HG03558 (cell line): ENCODE data around the gene HDHD5.
"Not testable (repeated sequence)": the region's sequence is repeated elsewhere in the genome, so short reads cannot be mapped to it uniquely, and the experiment has no call there.

ENCODE experiments used
- ATAC-seq: cut with Tn5 transposase; IDR thresholded peaks from one replicate; pipeline ENCODE4 v1.9.1; 2021; ENCODE audit warnings: moderate number of reproducible peaks; ENCODE audit not compliant: unreplicated experiment; ENCODE audit errors: extremely low read depth

Gene HDHD5

DNA sequence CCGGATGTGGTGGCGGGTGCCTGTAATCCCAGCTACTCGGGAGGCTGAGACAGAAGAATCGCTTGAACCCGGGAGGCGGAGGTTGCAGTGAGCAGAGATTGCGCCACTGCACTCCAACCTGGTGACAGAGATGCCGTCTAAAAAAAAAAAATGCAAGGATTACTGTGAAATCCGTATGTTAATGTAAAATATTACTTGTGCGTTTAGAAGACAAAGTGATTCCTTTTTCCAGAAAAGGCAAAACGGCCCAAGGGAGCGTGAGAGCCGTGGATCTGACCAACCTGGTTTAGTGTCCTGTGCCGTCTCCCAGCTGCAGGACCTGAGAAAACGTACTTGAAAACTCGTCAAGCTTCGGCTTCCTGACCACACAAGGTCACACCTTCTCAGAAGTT is 905 bp downstream of the HDHD5 start:
- ATAC-seq: no peak

DNA sequence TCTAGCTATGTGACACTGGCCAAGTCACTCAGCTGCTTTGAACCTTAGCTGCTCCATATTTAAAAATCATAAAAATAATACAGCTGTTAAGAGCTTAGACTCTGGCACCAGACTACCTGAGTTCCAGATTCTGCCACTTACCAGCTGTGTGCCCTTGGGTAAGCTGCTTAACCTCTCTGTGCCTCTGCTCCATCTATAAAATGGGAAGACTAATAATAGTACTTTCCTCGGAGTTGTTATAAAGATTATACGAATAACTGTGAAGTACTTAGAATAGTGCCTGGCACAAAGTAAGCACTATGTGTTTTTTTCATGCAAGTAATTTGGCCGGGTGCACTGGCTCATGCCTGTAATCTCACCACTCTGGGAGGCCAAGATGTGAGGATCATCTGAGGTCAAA is 1.4 kb downstream of the HDHD5 start:
- ATAC-seq: no peak

- no peak for ATAC-seq
These were observed 3.1 kb downstream of the HDHD5 start for GRCh38 chr22:17155941-17156340.

DNA sequence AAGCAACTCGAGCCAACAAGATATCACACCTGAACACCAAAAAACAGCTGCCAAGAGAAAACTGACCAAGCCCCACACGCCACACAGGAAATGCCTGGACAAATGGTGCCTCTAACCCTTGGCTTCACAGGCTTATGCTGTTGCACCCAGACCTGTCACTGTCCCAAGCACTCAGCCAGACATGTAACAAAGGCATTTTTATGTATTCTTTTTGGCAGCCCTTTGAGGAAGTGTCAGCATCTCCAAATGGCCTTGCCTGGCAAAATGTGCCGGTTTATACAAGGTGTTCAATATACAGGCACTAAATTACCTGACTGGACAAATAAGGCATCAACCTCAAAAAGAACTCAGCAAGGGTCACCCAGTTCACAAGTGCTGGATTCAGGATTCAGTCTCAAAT is 6.1 kb downstream of the HDHD5 start:
- no peak for ATAC-seq

DNA sequence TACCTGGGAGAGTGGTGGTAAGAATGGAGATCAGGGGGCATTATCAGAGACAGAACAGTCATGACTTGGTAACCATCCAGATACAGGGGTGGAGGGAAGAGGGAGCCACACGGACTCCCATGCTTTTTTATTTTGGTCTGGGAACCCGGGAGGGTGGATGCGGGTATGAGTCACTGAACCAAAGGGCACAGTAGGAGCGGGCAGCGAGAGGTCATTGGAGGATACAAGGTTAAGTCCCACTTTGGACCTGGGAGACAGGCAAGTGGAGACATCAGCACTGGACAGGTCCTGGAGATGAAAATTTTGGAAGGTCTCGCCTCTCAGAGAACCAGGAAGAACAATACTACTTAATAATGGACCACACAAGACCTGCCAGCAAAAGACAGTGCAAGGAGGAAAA is 6.7 kb downstream of the HDHD5 start:
- ATAC-seq: no peak

- no peak for ATAC-seq
These were observed 9.8 kb downstream of the HDHD5 start for GRCh38 chr22:17149076-17149815.

DNA sequence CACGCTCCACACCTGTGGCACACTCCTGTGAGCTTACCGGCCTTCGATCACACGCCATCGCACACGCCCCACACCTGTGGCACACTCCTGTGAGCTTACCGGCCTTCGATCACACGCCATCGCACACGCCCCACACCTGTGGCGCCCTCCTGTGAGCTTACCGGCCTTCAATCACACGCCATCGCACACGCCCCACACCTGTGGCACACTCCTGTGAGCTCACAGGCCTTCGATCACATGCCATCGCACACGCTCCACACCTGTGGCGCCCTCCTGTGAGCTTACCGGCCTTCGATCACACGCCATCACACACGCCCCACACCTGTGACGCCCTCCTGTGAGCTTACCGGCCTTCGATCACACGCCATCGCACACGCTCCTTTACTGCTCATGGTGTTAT is 11.6 kb downstream of the HDHD5 start:
- not testable (repeated sequence) for ATAC-seq

GRCh38 chr22:17145021-17145680 is 13.9 kb downstream of the HDHD5 start:
- ATAC-seq: no peak

GRCh38 chr22:17143826-17144225 is 15.3 kb downstream of the HDHD5 start:
- ATAC-seq: no peak

GRCh38 chr22:17143101-17143500 is 16.0 kb downstream of the HDHD5 start:
- ATAC-seq: no peak

DNA sequence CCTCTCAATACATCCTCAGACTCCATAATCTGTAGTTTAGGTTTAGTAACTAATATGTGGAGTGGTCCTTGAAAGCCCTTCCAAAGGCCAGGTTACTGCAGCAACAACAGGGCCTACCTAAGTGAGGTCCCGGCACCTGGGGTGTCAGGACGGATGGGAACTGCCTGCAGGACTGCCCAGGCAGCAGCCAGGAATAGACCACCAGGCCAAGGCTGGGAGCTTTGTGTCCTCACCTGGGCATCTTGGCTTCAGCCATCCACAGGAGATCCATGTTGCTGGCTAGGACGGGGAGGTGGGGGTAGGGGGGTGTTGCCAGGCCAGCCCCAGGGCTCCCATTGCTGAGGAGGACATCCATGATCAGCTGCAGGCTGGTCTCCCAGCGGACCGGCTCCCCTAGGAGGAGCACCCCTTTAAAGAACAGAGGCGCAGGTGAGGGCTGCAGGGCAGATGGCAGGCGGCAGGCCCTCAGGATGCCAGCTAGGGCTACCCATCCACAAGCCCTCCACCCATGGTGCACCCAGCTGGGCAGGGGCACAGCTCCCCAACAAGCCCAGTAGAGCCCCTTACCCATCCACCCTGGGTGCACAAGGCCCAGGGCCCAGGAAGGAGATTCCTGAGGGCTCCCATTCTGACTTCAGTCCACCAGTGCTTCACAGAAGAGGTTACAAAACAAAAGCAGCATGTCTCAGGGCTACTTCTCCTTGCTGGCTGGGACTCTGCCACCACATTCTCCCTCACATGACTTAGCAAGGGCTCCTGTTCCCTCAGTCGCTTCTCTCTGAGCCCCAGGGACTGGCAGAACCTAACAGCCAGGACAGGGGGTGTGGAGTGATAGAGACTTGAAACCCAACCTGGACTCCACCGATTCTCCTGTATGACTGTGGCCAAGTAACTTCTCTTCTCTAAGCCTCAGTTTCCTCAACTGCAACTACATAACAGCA is 18.0 kb downstream of the HDHD5 start:
- ATAC-seq: no peak

DNA sequence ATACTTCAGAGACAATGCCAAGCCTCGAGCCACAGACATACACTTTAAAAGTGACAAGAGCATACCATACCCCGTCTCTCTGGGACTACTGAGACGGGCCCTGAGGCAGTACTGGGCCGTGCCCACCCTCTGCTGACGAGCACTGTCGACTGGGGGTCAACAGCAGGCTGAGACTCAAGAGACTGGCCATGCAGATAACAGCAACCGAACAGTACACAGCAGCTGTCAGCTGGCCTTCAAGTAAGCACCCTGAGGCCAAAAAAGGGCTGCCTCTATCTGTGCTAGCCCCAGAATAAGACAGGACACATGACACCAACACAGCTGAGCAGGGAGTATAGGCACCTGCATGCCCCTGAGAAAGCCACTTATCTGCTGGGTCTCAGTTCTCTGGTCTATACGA is 19.1 kb downstream of the HDHD5 start:
- ATAC-seq: no peak

DNA sequence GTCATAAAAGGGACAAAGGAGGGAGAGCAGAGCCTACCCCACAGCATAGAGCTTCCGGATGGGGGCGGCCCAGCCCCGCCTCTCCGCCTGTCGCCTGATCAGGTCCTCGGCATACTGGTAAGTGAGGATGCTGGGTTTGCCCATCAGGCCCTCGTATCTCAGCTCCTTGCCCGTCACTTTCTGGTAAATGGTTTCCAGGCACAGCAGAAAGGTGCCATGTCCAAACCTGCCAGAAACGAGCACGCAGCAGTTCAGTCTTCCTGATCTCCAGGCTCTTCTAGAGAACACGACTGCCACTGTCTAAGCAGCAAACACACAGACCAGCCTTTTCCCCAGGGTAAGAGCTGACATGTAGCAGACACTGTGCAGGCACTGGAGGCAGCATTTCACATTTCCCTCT is 20.6 kb downstream of the HDHD5 start:
- ATAC-seq: no peak

DNA sequence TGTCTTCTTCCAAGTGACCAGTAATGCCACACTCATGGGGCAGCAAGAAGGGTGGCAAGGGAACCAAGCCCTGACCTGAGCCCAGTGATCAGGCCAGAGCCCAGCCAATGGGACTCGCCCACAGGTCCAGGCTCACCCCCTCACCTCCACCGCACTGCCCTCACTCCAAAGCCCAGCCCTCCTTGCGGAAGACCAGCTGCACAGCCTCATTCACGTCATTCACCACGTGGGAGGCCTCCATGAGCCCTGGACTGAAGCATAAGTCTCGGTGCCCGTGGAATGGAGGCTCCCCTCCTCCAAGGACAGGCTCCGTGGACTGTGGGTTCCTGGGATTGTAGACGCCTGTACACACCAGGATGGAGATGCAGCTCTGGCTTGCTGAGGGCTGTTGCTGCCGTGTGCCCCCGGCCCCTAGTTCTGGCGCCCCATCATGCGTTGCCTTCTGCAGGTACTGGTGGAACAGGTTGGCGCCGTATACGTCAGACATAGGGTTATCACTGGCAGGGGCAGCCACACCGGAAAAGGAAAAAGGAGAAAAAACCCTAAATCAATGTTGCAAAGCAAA is 21.1 kb downstream of the HDHD5 start:
- no peak for ATAC-seq

DNA sequence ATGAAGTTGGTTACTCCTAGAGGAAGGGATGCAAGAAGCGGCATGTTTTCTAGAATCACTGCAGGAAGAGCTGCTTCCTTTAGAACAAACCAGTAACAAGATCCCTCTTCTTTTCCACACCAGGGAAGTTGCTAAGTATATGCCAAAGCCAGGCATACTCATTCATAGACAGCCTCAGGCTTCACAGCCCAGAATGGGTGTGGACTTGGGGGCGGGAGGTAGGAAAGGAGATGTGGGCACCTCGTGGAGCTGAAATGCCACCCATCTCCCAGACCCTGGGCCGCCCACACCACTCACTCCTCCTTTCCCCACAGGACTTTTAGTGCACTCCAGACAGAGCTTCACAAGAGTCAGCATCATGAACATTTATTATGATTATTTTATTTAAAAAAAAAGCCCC is 21.9 kb downstream of the HDHD5 start:
- no peak for ATAC-seq

DNA sequence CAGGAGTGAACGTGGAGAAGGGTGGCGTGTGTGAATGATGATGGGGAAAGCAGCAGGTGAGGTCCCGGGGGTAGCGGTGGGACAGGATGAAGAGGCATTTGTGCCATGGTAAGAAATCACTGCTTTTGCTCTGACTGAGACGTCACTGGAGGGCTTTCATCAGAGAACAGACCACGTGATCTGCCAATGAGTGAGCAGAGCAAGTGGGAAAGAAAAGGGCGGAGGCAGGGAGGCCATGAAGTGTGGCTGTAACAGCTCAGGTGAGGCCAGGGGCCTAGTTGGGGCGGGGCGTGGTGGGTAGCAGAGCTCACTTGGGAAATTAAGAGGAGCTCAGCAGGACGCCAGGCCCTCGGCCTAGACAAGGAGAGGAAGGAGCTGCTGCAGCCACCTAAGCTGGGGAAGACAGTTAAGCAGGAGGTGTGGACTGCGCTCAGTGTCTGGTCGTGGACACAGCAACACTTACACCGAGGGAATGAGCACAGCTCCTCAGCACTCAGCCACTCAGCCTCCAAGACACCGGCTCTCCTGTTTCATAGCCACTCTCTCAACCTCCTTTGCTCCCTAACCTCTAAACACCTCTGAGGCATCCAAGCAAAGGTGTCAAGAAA is 23.8 kb downstream of the HDHD5 start:
- ATAC-seq: no peak

- ATAC-seq: no peak
These were observed 25.9 kb downstream of the HDHD5 start for GRCh38 chr22:17133137-17133536.

DNA sequence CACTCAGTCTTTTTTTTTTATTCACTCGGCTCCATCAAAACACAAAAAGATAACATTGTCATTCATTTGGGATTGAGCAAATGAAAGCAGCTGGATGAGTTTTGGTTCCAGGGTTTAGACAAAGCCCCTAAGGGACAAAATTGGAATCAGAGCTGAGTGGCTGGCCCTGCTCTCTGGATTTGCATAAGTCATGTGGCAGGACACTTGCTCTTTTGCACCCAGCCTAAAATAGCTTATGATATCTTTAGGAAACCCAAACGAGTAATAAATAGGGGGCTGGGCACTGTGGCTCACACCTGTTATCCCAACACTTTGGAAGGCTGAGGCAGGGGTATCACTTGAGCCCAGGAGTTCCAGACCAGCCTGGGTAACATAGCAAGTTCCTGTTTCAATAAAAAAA is 27.0 kb downstream of the HDHD5 start:
- ATAC-seq: no peak

GRCh38 chr22:17131686-17132085 is 27.4 kb downstream of the HDHD5 start:
- no peak for ATAC-seq

DNA sequence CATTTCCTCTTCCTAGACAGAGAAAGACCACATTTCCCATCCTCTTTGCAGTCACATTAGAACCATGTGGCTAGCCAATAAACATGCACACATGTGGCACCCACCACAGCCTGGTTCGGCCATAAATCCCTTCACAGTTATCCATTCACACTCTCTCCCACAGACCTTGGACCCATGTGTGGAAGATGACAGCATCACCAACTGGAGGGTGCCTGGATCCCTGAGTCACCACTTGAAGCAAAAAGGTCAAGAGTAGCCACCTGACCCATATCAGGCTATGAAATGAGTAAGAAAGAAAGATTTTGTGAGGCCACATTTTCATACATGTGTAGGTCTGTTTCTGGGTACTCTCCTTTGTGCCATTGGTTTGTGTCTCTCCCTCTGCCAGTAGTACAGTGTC is 28.9 kb downstream of the HDHD5 start:
- no peak for ATAC-seq
